ENCODE data around the gene COPS7A.

- TF ChIP-seq CTCF (IDR thresholded peaks at IDR 0.05) (no peak), EZH2 (IDR thresholded peaks at IDR 0.05; ENCODE audit: borderline replicate concordance, insufficient read depth, low read depth, low read length, poor library complexity, severe bottlenecking) (no peak)
These were observed 35.3 kb upstream of the COPS7A start for GRCh38 chr12:6688543-6688998.

All from B cell (primary cell).